ENCODE data around the gene TRH.

Gene TRH

GRCh38 chr3:129974564-129974832, at the start of gene TRH:
TRH (plus strand) TSS chr3:129974720; CDS start chr3:129975817, 1,097 bp downstream.
- no peak for DNase-seq

- DNase-seq, result no peak
Measured at GRCh38 chr3:129927072-129927471, 47.4 kb upstream of the TRH start.

- no peak for DNase-seq
Measured at GRCh38 chr3:129929383-129929782, 45.1 kb upstream of the TRH start.

- DNase-seq, result no peak
Measured at GRCh38 chr3:129933471-129933870, 41.0 kb upstream of the TRH start.

DNA sequence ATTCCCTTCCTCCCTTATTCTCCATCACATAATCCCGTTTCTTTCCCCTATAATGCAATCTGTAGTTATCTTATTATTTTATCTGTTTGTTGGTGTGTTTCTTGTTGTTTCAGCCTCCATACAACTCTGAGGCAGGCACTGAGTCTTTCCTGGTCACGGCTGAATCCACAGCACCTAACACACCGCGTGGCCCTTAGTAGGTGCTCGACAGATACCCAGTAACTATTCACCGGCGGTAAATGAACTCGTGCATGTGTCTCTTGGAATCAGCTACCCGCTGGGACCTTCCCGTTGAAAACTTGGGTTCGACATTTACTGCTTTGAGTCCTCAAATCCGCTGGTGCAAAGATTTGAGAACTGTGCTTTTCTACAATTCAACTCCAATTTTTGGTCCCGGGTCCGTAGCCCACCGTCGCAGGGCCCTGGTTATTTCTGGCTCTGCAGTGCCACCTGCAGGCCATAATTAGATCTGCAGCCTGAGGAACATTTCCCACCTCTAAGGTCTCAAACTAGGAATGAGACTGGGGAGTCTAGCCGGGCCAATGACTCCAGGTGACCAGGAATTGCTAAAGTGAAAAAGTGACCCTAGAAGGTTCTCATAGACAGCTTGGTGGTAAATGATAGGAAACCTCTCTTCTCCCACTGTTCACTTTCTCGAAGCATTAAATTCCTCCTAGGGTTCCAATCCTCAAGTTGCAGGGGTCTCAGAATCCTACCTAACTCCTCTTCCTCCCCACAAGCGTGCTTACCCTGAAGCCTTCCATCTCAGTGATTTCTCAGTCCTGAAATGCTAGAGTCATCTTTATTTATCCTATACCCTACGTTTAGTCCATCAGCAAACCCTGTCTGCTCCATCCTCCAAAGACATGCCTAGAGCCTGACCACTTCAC, 40.0 kb upstream of the TRH start:
- DNase-seq, result peak; percentile 30

- no peak for DNase-seq
Measured at GRCh38 chr3:129936757-129937156, 37.8 kb upstream of the TRH start.

DNA sequence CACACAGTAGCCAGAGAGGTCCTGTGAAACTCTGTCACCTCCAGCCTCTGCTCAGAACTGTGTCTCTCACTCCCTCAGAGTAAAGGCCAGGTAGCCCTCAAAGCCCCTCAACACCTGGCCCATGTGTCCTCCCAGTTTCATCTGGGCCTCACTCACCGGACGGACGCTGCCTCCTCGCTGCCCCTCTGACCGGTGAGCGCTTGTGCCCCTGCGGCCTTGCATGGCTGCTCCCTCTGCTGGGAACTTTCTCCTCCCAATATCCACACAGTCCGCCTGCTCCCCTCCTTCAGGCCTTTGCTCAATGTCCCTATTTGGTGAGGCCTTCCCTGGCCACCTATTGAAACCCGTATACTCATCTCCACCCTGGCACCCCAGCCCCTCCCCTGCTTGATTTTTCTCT, 36.8 kb upstream of the TRH start:
- DNase-seq, result no peak

- no peak for DNase-seq
Measured at GRCh38 chr3:129938140-129938930, 36.2 kb upstream of the TRH start.

GRCh38 chr3:129940086-129940485, 34.4 kb upstream of the TRH start:
- DNase-seq, result no peak

GRCh38 chr3:129942296-129942695, 32.2 kb upstream of the TRH start:
- peak; percentile 59 for DNase-seq

DNA sequence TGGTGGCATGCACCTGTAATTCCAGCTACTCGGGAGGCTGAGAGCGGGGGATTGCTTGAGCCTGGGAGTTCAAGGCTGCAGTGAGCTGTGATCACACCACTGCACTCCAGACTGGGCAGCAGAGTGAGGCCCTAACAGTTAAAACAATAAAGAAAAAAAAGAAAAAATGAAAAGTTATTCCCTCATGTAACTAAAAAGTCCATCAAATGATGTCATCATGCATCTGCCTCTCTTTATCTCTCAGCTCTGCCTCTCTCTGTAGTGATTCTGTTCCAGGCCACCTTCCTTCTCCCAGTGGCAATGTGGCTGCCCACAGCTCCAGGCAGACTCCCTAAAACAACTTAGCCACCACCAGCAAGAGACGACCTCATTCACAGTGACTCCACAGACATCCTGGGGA, 31.5 kb upstream of the TRH start:
- no peak for DNase-seq

GRCh38 chr3:129944709-129945108, 29.8 kb upstream of the TRH start:
- no peak for DNase-seq

GRCh38 chr3:129947538-129948240, 26.8 kb upstream of the TRH start:
- no peak for DNase-seq

GRCh38 chr3:129950318-129951046, 24.0 kb upstream of the TRH start:
- no peak for DNase-seq

DNA sequence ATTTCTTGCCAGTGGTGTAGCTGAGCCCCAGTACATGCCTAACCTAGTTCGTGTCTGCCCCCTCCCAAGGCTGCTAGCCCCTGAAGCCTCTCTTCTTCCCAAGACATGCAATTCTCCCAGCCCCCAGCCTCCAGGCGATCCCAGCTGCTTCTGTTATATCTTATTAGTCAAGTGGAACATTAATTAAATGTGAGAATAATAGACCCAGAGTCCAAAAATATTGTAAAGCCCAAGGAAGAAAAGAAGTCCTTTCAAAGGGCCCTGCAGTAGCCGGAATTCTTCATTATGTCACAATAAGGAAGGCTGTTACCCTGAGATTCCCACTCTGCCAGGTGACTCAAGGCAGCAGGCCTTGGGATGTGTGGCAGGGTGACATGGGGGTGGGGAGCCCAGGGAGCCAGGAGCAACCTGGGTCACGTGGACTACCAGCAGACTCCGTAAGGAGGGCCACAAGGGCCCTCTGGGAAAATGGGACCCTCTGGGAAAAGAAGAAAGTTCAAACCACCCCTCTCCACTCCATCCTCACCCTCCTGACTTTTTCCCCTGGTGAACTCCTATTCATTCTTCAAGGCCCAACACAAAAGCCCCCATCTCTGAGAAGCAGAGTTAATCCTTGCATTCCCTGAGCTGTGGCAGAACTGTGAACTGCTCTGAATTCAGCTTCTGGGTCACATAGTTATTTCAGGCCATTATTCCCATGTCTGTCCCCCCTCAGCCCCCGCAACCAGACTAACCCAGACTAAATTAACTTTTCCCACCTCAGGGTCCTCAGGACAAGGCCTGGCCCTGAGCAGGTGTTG, 21.8 kb upstream of the TRH start:
- no peak for DNase-seq

GRCh38 chr3:129953621-129954020, 20.9 kb upstream of the TRH start:
- no peak for DNase-seq

GRCh38 chr3:129954514-129954913, 20.0 kb upstream of the TRH start:
- no peak for DNase-seq

- no peak for DNase-seq
Measured at GRCh38 chr3:129956936-129957335, 17.6 kb upstream of the TRH start.

- DNase-seq, result no peak
Measured at GRCh38 chr3:129958755-129959154, 15.8 kb upstream of the TRH start.

- no peak for DNase-seq
Measured at GRCh38 chr3:129961141-129961541, 13.4 kb upstream of the TRH start.

DNA sequence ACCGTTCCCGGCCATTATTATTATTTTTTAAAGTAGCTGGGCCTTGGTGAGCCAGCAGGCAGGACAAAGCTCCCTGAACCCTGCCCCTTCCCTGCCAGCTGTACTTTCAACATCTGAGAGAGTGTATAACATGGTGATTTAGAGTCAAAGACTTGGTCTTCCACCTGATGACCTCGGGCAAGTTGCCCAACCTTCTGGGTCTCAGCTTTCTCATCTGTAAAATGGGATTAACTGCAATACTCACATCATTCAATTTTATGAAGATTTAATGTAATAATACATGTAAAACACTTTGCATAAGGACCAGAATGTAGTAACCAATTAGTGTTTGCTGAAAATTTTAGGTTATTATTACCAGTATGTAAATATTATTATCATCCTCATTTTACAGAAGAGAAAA, 11.9 kb upstream of the TRH start:
- DNase-seq, result no peak

- no peak for DNase-seq
Measured at GRCh38 chr3:129965937-129966336, 8.6 kb upstream of the TRH start.

Data from stimulated activated CD4-positive, alpha-beta T cell treated with anti-CD3 and anti-CD28 coated beads, Interleukin-15, amount 100 ng/mL, for 24 hours (primary cell).